ENCODE results near the gene DTX1.

The DTX1 gene

DNA sequence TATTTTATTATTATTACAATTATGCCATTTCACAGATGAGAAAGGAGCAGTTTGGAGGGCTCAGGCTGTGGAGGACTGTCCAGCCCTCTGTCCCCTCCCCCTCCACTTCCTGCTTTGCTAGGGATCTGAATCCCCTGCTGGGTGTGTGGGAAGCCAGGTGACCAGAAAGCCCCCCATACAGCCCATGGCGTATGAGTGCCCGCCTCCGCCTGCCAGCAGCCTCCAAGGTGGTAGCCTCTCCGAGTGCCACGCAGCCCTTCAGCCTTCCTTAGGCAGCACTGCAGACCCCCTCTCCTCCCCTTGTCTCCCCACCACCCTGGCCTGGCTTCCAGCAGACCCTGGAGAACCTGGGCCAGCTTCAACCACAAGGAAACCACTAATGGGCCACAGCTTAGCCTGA lies 12.6 kb downstream of the DTX1 start:
- in situ Hi-C loops (cut with HindIII; ENCODE audit: low sequenced_read_pairs) = loop anchor here (25.0 kb wide), 1 partner anchor 93 kb away; no protein-coding TSS in a partner anchor

DNA sequence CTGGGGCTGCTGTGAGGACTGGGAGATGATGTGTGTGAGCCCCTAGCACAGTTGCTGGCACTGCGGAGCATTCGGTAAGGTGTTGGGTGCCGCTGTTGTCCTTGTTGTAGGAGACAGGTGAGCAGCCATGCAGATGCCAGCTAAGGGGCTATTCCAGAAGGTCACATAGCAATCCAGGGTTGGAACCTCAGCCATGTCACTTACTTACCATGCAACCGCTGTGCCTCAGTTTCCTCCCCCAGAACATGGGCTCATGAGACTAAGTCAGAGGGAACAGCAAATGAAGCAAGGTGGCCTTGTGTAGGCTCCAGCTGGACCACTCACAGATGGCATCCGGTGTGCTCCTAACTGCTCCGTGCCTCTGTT lies 13.2 kb downstream of the DTX1 start:
- in situ Hi-C loops (cut with HindIII; ENCODE audit: low sequenced_read_pairs) = loop anchor here (25.0 kb wide), 1 partner anchor 93 kb away; no protein-coding TSS in a partner anchor

DNA sequence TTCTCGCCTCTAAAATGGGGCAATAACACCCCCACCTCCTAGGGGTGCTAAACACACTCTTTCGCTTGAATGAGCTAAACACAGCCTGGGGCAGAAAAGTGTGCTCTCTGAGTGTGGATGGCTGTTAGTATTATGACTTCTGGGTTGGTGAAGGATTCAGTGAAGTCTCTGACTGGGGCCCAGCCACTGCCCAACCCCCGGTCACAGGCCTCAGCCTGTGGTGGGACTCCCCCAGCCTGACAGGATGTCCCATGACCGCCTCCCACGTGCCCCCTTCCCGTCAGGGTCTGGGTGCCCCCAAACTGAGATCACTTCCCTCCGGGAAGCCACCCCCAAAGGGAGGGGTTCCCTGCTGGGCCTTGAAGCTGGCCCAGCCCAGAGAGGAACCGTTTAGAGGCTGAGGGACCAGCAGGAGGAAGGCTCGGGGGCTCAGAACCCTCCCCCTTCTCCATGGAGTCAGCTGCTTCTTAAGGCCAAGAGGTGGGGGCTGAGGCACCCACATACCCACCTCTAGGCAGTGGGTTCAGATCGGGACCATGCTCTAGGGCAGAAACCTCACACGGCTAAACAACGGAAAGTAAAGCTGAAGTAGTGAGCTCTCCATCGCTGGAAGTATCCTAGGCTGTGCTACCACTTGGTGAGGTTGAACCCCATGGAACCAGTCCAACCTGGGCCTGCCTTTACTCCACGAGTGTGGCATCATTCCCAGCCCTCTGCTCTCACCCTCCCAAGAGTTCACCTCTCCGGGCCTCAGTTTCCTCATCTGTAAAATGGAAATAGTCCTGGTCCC lies 13.8 kb downstream of the DTX1 start:
- in situ Hi-C loops (cut with HindIII; ENCODE audit: low sequenced_read_pairs) = loop anchor here (25.0 kb wide), 1 partner anchor 92 kb away; no protein-coding TSS in a partner anchor

DNA sequence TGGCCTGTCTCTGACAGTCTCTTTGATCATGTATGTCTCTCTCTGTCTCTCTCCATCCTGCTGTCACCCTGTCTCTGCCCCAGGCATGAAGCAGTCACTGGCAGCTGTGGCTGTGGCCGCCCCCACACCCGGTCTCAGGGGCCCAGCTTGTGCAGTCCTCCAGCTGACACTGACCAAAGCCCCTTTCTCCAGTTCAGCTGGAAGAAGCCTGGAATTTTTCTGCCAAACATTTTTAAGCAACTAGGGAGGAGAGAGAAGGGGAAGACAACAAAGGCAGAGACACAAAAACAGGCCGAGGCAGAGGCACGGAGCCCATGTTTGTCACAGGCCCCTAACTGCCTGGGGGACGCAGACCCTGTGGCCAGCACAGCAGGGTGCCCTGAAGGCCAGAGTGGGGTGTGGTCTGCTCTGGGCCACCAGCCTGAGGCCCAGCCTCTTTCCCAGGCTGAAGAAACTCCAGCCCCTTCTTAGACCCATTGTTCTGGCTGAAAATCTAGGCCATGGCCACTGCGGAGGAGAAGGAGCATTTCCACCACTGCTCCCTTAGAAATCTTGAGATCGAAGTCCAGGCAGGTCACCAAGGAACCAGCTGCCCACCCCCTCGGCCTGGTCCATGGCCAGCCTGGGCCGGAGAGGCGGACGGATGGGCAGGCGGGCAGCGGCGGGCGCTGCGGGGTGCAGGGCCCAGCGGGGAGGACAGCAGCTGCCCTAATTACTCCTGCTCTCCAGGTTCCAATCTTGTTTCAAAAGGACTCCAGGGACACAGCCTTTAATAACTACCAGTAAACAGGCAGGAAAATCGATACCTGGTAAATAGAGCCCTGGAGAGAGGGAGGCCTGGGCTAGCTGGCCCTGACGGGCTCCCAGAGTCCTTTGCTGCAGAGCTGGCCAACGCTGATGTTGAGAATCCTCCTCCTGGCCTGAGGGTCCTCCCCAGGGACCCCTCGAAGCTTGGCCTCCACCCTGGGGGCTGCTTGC lies 14.9 kb downstream of the DTX1 start:
- in situ Hi-C loops (cut with HindIII; ENCODE audit: low sequenced_read_pairs) = loop anchor here (25.0 kb wide), 1 partner anchor 91 kb away; no protein-coding TSS in a partner anchor

DNA sequence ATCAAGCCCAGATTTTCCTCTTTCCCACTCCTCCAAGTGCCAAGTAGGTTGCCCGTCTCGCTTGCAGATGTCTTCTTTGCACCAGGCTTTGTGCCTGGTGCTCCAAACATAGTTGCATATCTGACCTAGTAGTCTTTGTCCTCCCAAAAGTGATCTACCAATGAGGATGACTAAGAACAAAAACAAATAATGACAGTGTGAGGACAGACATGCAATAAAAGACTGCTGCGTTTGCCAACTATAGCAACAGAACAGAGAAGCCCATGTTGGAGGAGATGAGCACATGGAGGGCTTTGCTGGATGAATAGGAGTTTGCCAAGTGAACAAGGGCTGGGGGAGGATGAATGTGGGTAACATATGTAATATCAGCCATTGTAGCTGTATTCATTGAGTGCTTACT lies 15.6 kb downstream of the DTX1 start:
- in situ Hi-C loops (cut with HindIII; ENCODE audit: low sequenced_read_pairs) = loop anchor here (25.0 kb wide), 1 partner anchor 90 kb away; no protein-coding TSS in a partner anchor

DNA sequence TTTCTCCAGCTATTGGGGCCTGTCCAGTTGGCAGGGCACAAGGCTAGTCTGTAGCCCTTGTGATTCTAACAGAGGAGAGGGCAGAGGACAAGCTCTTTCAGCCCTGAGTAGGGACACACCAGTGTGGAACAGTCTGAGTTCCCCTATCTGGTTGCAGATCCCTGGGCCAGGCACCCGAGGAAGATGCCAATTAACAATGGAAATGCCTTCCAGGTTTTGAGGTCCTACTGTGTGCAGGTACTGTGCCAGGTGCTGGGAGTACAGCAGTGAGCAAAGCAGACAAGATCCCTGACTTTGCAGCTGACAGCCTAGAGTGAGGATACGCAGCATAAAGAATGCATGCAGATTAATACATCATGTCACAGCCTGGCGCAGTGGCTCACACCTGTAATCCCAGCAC lies 17.1 kb downstream of the DTX1 start:
- in situ Hi-C loops (cut with HindIII; ENCODE audit: low sequenced_read_pairs) = loop anchor here (25.0 kb wide), 1 partner anchor 89 kb away; no protein-coding TSS in a partner anchor

DNA sequence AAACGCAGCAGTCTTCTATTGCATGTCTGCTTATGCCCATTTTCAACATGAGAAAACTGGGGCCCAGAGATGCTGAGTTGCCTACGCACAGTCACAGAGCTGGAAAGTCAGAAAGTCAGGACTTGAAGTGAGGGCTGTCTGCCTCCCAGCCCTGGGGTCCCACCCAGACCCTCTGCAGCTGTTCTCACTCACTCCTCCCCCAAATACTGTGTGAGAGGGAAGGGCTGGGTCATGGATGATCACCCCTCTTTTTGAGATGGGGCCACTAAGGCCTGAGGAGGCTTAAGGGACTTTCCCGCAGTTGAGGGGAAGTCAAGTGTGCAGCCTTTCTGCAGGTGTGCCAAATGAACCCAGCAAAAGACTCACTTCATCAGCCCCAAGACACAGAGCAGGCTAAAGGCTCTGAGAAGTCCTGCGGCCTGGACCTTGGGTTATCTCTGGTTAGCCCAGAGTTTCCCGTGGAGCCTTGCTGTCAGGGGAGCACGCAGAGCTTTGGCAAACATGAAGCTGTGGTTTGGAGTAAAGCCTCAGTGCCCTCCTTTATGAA lies 18.7 kb downstream of the DTX1 start:
- in situ Hi-C loops (cut with HindIII; ENCODE audit: low sequenced_read_pairs) = no loop called here

DNA sequence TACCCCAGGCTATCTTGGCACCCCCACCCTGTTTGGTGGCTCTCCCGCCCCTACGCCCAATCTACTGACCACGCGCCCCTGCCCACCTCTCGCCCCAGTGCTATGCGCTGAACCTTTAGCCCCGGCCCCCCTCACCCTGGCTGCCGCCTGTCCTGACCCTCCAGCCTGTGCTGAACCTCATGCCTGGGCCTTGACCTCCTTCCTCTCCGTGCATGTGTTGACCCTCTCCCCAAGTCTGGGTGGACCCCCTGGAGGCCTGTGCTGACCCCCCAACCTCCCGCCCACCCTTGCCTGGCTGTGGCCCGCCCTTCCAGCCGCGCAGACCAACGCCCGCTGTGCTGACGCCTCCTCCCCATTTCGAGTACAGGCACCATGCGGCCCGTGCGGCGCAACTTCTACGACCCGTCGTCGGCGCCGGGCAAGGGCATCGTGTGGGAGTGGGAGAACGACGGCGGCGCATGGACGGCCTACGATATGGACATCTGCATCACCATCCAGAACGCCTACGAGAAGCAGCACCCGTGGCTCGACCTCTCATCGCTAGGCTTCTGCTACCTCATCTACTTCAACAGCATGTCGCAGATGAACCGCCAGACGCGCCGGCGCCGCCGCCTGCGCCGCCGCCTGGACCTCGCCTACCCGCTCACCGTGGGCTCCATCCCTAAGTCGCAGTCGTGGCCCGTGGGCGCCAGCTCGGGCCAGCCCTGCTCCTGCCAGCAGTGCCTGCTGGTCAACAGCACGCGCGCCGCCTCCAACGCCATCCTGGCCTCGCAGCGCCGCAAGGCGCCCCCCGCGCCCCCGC lies 20.7 kb downstream of the DTX1 start:
- in situ Hi-C loops (cut with HindIII; ENCODE audit: low sequenced_read_pairs) = no loop called here

DNA sequence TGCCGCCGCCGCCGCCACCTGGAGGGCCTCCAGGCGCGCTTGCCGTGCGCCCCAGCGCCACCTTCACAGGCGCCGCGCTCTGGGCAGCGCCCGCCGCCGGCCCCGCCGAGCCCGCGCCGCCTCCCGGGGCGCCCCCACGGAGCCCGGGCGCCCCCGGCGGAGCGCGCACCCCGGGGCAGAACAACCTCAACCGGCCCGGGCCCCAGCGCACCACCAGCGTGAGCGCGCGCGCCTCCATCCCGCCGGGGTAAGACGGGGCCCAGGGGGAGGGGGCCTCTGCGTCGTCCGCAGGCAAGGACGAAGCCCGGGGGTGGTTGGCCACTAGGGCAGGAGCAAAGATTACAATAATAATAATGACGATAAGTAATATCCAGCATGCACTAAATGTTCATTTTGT lies 21.3 kb downstream of the DTX1 start:
- in situ Hi-C loops (cut with HindIII; ENCODE audit: low sequenced_read_pairs) = no loop called here

DNA sequence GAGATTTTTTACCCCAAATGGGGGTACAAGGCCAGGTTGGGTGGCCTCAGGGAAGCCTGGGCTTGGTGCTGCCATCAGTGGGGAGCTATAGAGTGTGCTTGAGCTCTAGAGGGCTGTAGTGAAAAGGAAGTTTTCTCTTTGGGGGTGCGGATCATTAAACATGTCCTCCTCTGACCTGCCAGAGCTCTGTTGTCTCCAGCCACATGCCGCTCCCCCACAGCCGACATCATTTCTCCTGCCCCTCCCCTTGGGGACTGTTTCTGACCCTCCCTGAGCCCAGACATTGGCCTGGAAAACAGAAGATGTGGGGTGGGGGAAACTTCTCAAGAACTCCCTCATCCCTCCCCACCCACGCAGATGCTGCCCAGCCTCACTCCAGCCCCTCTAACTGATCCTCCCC lies 25.3 kb downstream of the DTX1 start:
- in situ Hi-C loops (cut with HindIII; ENCODE audit: low sequenced_read_pairs) = no loop called here

DNA sequence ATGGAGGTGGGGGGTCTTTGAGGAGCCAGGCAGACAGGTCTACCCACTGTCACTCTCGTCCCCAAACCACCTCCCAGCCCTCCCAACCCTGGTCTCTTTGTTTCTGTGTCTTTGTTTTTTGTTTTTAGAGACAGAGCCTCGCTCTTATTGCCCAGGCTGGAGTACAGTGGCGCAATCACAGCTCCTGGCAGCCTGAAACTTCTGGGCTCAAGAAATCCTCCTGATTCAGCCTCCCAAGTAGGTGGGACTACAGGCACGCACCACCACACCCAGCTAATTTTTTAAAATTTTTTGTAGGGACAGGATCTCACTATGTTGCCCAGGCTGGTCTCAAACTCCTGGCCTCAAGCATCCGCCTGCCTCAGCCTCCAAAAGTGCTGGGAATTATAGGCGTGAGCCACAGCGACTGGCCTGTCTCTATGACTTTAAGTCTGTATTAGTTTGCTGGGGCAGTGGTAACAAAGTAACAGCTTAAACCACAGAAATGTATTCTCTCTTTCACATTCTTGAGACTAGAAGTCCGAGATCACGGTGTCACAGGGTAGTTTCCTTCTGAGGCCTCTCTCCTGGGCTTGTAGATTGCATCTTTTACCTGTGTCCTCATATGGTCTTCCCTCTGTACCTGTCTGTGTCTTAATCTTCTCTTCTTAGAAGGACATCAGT lies 26.1 kb downstream of the DTX1 start:
- in situ Hi-C loops (cut with HindIII; ENCODE audit: low sequenced_read_pairs) = no loop called here

DNA sequence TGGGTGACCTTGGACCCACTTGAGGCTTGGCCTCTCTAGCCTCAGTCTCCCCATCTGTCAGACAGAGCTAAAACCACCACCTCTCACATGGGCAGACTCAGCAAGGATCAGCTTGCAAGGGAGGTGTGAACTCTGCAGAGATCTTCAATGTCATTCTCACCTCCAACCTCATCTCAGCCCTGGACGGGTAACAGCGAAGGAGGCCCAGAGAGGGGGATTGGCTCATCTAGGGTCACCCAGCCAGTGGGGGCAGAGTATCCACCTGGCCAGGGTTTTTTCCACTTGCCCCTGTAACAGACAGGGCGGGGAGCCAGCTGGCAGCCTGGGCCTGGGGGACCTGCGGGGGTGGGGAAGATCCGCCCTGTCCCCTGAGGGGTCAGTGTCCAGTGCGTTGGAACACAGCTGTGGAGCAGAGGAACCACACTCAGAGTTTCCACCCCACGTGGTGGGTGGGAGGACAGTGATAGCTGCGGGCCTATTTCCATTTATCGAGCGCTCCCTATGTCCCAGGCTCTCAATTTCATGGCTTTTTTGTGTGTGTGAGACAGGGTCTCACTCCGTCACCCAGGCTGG lies 27.4 kb downstream of the DTX1 start:
- in situ Hi-C loops (cut with HindIII; ENCODE audit: low sequenced_read_pairs) = no loop called here

DNA sequence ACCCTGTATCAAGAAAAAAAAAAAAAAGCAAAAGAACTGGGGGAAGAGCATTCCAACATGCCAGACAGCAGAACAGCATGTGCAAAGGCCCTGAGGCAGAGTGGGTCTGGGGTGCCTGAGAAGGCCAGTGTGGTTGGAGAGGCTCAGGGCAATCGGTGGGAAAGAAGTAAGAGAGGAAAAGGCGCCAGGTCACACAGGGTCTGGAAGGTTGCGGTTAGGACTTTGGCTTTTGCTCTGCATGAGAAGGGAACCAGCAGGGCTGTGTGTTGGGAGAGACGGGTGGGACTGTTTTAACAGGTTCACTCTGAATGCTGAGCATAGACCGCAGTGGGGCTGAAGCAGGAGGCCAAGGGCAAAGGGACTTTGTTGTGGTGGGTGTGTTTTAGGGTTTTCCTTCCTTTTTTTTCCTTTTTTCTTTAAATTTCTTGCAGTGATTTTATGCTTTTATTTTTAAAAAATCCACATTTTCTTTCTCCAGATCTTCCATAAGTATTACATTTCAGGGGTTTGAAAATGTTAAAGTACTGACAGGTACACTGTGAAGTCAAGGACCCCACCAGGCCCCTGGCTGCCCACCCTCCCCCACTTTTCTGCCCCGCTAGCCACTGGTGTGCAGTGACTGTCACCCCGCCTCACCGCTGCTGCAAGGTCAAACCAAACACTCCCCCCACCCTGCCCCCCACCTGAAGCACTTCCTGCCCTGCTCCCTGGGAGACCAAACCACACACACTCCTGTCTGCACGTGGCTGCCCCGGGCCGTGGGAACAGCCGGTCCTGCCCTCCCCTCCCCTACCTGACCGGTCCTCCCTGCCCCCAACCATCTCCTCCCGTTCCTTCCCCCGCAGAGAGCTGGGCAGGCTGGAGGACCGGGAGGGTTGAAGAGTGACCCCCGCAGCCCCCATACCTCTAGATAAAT lies 30.0 kb downstream of the DTX1 start:
- in situ Hi-C loops (cut with HindIII; ENCODE audit: low sequenced_read_pairs) = no loop called here

DNA sequence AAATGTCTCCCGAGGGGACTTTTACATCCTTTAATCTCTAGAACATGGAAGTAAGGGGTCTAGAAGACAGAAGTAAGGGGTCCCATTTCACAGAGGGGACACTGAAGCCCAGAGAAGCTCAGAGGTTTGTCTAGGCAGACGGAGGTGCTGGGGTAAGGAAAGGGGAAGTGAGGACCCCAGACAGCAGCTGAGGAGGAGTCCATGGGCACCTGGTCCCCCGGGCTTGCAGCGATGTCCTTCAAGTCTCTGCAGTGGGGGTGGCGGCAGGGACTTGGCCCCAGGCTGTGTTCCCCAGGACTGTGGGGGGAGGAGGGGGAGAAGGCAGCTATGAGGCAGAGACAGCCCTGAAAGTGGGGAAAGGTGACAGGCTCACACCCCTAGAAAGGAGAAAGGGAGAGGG lies 30.7 kb downstream of the DTX1 start:
- in situ Hi-C loops (cut with HindIII; ENCODE audit: low sequenced_read_pairs) = no loop called here

DNA sequence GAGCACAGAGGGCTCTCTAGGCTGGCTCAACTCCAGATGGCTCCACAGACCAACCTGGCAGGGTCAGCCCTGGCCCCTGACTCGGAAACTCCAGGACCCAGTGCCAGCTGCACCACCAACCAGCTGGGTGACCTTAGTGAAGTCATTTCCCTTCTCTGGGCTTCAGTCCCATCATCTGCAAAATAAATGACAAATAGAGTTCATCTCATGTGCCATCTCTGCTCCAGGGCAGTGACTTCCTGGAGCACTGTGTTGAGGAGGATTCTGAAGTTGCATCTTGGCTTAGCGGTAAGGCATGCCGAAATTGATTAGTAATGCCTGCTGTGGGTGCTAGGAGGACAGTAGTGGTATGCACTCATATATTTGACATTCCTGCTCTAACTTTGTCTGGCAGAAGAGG lies 31.5 kb downstream of the DTX1 start:
- in situ Hi-C loops (cut with HindIII; ENCODE audit: low sequenced_read_pairs) = no loop called here

DNA sequence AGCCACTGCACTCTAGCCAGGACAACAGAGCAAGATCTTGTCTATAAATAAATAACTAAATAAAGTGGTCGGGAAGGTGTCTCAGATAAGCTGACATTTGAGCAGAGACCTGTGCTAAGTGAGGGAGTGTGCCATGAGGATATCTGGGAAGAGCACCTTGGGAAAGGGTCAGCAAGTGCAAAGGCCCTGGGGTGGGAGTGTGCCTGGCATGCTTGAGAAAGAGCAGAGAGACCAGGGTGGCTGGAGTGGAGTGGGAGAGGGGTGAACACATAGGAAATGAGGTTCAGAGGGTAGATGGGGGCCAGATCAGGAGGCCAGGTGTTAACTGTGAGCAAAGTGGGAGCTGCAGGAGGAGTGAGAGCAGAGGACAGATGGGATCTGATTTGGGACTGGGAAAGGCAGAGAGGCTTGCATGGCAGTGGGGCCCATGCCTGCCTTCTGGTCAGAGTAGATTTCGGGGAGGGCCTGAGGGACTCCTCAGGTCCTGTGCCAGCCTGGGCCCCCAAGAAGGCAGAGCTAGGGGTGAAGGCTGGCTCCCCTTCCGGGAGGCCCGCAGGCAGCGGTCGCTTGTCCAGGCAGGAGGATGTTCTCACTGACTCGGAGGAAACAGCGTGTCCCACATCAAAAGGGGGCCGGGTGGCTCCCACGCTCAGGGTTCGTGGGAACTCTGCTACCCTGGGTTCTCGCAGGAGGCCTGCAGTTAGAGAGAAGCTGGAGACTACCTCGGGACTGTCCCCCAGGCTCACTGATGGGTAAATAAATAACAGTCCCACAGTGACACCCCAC lies 32.6 kb downstream of the DTX1 start:
- in situ Hi-C loops (cut with HindIII; ENCODE audit: low sequenced_read_pairs) = no loop called here

DNA sequence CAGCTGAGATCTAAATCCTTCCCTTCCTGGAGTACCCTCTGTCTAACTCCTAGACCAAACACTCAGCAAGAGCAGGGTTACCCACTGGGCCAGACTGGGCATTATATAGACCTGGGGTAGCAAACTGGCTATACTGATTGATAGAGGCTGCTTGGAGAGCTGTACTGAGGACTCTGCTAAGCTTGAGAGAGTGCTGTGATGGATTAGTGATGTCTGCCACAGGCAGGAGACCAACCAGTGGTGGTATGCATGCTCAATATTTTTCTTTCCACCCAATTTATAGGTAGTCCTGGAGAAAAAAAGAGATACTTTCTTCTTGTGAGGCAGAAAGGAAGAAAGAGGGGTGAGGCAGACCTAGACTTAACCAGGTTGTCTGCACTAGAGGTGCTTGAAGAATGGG lies 33.3 kb downstream of the DTX1 start:
- in situ Hi-C loops (cut with HindIII; ENCODE audit: low sequenced_read_pairs) = no loop called here

DNA sequence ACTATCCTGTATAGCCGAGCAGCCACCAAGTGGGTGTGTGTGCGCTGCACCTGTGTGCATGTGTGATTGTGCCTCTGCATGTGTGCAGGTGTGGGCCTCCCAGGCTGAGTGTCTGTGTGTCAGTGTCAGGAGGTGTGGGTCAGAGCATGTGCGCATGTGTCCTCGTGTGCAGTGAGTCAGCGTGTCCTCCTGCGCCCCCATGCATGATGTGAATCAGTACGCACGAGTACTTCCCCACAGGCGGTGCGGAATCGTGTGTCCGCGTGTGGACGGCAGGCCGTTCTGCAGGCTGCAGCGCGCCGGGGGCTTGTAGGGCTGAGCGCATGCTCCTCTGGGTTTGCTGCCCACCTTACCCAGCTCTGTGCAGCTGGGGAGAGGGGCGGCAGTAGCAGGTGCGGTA lies 34.2 kb downstream of the DTX1 start:
- in situ Hi-C loops (cut with HindIII; ENCODE audit: low sequenced_read_pairs) = no loop called here

Measured in DLD1 (cell line).